WTC11 (cell line): Measurements from ENCODE around the gene CDK10. TPM values are rescaled to one million over a fixed set of nuclear protein-coding genes. Genes with fewer than 3 reads are reported as not detected.
A peak's percentile ranks its signal among the peaks of the same experiment; 100 is the strongest.

Experiments used
- ATAC-seq: fragments of 200-7000 bp; cut with Tn5 transposase; 2 replicates; pipeline ENCODE4 v1.10.0; 2021; ENCODE audit warnings: mild to moderate bottlenecking, moderate library complexity
- CTCF ChIA-PET: fragments of 300-600 bp; sonication (Branson Sonifier 250); formaldehyde crosslinking; loops from one replicate; lab custom pipeline; 2021; ENCODE audit warnings: antibody characterized with exemption; lab: Charles Lee
- POLR2A ChIA-PET: fragments of 350-600 bp; sonication (Branson Sonifier 250); formaldehyde crosslinking; loops from one replicate; lab custom pipeline; 2021; ENCODE audit warnings: antibody characterized with exemption; lab: Charles Lee
- DNase-seq: peaks from one replicate; pipeline ENCODE4 v3.0.0; 2021; ENCODE audit warnings: low spot score
- H3K27ac Mint-ChIP-seq: 2 replicates; pipeline ENCODE4 v1.8.0; 2021; ENCODE audit warnings: mixed read lengths
- H3K27me3 Mint-ChIP-seq: 2 replicates; pipeline ENCODE4 v1.8.0; 2021; ENCODE audit warnings: low read depth, mild to moderate bottlenecking, moderate library complexity, mixed read lengths
- H3K36me3 Mint-ChIP-seq: 2 replicates; pipeline ENCODE4 v1.8.0; 2021; ENCODE audit warnings: mixed read lengths
- H3K4me1 Mint-ChIP-seq: 2 replicates; pipeline ENCODE4 v1.8.0; 2022; ENCODE audit warnings: mixed read lengths
- H3K4me3 Mint-ChIP-seq: 2 replicates; pipeline ENCODE4 v1.8.0; 2021; ENCODE audit warnings: mild to moderate bottlenecking, moderate library complexity, mixed read lengths
- H3K9me3 Mint-ChIP-seq: 2 replicates; pipeline ENCODE4 v1.8.0; 2021; ENCODE audit warnings: mixed read lengths
- GRHL2 ChIP-seq: fragments of 250-450 bp; sonication (Bioruptor Pico); IDR thresholded peaks from 2 replicates; pipeline ENCODE4 v1.8.0; 2022; ENCODE audit warnings: mild to moderate bottlenecking, moderate library complexity; ENCODE audit not compliant: insufficient replicate concordance, severe bottlenecking
- KAT7 ChIP-seq: sonication (generic); formaldehyde crosslinking; IDR thresholded peaks from 2 replicates; pipeline ENCODE4 v1.8.1; 2023; ENCODE audit warnings: missing genetic modification reagents, mild to moderate bottlenecking, borderline replicate concordance
- TEAD1 ChIP-seq: sonication (generic); formaldehyde crosslinking; IDR thresholded peaks from 2 replicates; pipeline ENCODE4 v1.8.0; 2022; ENCODE audit warnings: mild to moderate bottlenecking, missing genetic modification reagents
- TEAD4 ChIP-seq: sonication (generic); formaldehyde crosslinking; IDR thresholded peaks from 2 replicates; pipeline ENCODE4 v1.8.0; 2022; ENCODE audit warnings: mild to moderate bottlenecking, missing genetic modification reagents
- ZNF232 ChIP-seq: sonication (generic); formaldehyde crosslinking; IDR thresholded peaks from 2 replicates; pipeline ENCODE4 v1.8.0; 2022; ENCODE audit warnings: mild to moderate bottlenecking, missing genetic modification reagents
- total RNA-seq: library from RNA; stranded (reverse); gene quantifications from 3 replicates; pipeline ENCODE4 v1.2.3, GENCODE V29; 2021
- TF ChIP-seq, protein P1 (sequence below): sonication (generic); formaldehyde crosslinking; IDR thresholded peaks from 2 replicates; pipeline ENCODE4 v1.8.1; 2023; ENCODE audit warnings: mild to moderate bottlenecking, missing genetic modification reagents
- TF ChIP-seq, protein P2 (sequence below): sonication (generic); formaldehyde crosslinking; IDR thresholded peaks from 2 replicates; pipeline ENCODE4 v1.8.1; 2023; ENCODE audit warnings: mild to moderate bottlenecking, missing genetic modification reagents
- TF ChIP-seq, protein P3 (sequence below): sonication (generic); formaldehyde crosslinking; IDR thresholded peaks from 2 replicates; pipeline ENCODE4 v1.8.1; 2022; ENCODE audit warnings: mild to moderate bottlenecking, moderate library complexity, missing genetic modification reagents
- TF ChIP-seq, protein P4 (sequence below): sonication (generic); formaldehyde crosslinking; IDR thresholded peaks from 2 replicates; pipeline ENCODE4 v1.8.1; 2023; ENCODE audit warnings: mild to moderate bottlenecking, missing genetic modification reagents, moderate library complexity
- TF ChIP-seq, protein P5 (sequence below): sonication (generic); formaldehyde crosslinking; IDR thresholded peaks from 2 replicates; pipeline ENCODE4 v1.8.1; 2023; ENCODE audit warnings: mild to moderate bottlenecking, missing genetic modification reagents, moderate library complexity
- TF ChIP-seq, protein P6 (sequence below): fragments of 250-450 bp; sonication (Bioruptor Pico); conservative IDR thresholded peaks from 2 replicates; pipeline ENCODE4 v1.9.0; 2021; ENCODE audit warnings: mild to moderate bottlenecking

The CDK10 gene
- total RNA-seq, 1 experiment from 2014 or later: 102 TPM

DNA sequence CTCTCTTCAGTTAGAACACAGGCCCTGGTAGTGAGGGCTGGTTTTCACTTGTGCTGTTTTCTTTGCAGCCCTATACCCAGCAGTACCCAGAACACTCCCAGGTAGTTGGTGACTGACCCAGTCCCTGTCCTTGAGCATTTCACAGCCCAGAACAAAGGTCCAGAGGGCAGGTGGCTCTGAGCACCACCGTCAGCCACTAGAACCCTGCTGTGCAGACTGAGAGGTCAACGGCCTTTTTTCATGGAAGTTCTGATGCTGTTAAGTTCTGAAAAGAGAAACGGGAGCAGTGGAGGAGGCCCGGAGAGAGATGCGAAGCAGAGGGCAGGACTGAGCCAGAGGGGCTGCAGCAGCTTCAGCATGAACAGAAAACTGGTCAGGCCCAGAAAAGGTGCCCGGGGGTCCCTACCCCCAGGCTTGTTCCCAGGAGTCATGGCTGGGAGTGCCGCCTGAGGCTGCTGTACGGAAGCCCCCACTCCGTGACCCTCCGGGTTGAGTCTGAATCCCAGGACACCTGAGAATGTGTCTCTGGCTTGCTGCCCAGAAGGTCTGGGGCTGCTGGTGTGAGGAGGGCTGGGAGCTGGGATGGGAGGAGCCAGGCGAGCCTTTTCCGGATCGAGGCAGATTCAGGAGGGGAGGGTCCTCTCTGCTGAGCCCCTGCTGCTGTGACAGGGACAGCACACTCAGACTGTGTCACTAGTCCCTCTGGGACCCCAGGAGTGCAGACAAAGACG, 43.5 kb downstream of the CDK10 start:
- CTCF ChIA-PET: interaction anchor here (0.5 to 1.8 kb wide), 4 partner anchors 9 to 54 kb away, joined by 3 to 10 read pairs (median 3); partner anchors contain the start of gene SPATA2L
- DNase-seq (no peak), ATAC-seq (peak; percentile 41)
- POLR2A ChIA-PET: interaction anchor here (0.6 kb wide), 1 partner anchor 175 kb away, joined by 4 read pairs; no protein-coding TSS in a partner anchor
- Mint-ChIP-seq H3K4me1 (peaks cover 13% of the 10 kb centered on the region), H3K27me3 (peaks cover 6% of the 10 kb centered on the region), H3K36me3 (peaks cover 42% of the 10 kb centered on the region), H3K27ac (peak overlapping the region; percentile 61; the same call in 1 of the 2 replicates), H3K4me3 (no peak overlapping the region), H3K9me3 (peaks cover 5% of the 10 kb centered on the region; the same call in 1 of the 2 replicates)
- no peak for TF ChIP-seq GRHL2 (CRISPR knock-in tag)

DNA sequence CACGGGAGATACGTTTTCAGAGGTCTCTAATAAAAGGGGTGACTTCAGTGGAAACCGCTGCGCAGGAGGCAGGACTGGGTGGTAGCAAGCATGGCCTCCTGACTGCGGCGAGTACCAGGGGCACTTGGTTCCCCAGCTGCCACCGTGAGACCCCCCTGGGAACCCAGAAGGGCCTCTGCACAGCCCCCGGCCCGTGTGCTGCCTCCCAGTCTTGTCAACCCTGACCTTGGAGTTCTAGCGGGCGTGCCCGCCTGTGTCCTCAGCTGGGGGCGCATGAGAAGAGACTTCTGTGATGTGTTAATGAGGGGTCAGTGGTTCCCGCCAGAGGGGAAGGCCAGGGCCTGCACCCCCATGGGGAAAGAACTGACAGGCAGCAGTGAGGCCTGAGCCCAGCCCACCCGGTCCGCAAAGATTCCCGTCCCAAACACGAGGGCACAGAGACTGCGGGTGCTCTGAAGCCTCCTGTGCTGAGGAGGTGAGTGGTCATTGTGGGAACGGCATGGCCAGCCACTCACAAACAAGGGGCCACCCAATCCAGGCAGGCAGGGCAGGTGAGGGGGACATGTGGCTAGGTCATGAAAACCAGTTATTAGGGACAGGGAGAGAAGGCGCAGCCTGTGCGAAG, 44.2 kb downstream of the CDK10 start:
- POLR2A ChIA-PET: no interaction called here
- Mint-ChIP-seq H3K4me3 (no peak overlapping the region), H3K27ac (no peak overlapping the region), H3K9me3 (peaks cover 5% of the 10 kb centered on the region; the same call in 1 of the 2 replicates), H3K36me3 (peaks cover 46% of the 10 kb centered on the region), H3K4me1 (peaks cover 13% of the 10 kb centered on the region), H3K27me3 (peaks cover 6% of the 10 kb centered on the region)
- DNase-seq: no peak
- ATAC-seq: no peak
- TF ChIP-seq KAT7 (CRISPR knock-in tag): no peak
- no peak for TF ChIP-seq ZNF232 (CRISPR knock-in tag)
- TF ChIP-seq, protein P1, sequence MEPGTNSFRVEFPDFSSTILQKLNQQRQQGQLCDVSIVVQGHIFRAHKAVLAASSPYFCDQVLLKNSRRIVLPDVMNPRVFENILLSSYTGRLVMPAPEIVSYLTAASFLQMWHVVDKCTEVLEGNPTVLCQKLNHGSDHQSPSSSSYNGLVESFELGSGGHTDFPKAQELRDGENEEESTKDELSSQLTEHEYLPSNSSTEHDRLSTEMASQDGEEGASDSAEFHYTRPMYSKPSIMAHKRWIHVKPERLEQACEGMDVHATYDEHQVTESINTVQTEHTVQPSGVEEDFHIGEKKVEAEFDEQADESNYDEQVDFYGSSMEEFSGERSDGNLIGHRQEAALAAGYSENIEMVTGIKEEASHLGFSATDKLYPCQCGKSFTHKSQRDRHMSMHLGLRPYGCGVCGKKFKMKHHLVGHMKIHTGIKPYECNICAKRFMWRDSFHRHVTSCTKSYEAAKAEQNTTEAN (CRISPR knock-in tag): no peak
- TF ChIP-seq, protein P2, sequence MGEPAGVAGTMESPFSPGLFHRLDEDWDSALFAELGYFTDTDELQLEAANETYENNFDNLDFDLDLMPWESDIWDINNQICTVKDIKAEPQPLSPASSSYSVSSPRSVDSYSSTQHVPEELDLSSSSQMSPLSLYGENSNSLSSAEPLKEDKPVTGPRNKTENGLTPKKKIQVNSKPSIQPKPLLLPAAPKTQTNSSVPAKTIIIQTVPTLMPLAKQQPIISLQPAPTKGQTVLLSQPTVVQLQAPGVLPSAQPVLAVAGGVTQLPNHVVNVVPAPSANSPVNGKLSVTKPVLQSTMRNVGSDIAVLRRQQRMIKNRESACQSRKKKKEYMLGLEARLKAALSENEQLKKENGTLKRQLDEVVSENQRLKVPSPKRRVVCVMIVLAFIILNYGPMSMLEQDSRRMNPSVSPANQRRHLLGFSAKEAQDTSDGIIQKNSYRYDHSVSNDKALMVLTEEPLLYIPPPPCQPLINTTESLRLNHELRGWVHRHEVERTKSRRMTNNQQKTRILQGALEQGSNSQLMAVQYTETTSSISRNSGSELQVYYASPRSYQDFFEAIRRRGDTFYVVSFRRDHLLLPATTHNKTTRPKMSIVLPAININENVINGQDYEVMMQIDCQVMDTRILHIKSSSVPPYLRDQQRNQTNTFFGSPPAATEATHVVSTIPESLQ (CRISPR knock-in tag): no peak
- TF ChIP-seq, protein P3, sequence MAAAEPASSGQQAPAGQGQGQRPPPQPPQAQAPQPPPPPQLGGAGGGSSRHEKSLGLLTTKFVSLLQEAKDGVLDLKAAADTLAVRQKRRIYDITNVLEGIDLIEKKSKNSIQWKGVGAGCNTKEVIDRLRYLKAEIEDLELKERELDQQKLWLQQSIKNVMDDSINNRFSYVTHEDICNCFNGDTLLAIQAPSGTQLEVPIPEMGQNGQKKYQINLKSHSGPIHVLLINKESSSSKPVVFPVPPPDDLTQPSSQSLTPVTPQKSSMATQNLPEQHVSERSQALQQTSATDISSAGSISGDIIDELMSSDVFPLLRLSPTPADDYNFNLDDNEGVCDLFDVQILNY (CRISPR knock-in tag): no peak
- TF ChIP-seq, protein P4, sequence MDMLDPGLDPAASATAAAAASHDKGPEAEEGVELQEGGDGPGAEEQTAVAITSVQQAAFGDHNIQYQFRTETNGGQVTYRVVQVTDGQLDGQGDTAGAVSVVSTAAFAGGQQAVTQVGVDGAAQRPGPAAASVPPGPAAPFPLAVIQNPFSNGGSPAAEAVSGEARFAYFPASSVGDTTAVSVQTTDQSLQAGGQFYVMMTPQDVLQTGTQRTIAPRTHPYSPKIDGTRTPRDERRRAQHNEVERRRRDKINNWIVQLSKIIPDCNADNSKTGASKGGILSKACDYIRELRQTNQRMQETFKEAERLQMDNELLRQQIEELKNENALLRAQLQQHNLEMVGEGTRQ (CRISPR knock-in tag): no peak
- TF ChIP-seq TEAD1: no peak
- TF ChIP-seq, protein P5, sequence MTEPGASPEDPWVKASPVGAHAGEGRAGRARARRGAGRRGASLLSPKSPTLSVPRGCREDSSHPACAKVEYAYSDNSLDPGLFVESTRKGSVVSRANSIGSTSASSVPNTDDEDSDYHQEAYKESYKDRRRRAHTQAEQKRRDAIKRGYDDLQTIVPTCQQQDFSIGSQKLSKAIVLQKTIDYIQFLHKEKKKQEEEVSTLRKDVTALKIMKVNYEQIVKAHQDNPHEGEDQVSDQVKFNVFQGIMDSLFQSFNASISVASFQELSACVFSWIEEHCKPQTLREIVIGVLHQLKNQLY (CRISPR knock-in tag): no peak
- TF ChIP-seq TEAD4 (CRISPR knock-in tag): no peak
- TF ChIP-seq, protein P6, sequence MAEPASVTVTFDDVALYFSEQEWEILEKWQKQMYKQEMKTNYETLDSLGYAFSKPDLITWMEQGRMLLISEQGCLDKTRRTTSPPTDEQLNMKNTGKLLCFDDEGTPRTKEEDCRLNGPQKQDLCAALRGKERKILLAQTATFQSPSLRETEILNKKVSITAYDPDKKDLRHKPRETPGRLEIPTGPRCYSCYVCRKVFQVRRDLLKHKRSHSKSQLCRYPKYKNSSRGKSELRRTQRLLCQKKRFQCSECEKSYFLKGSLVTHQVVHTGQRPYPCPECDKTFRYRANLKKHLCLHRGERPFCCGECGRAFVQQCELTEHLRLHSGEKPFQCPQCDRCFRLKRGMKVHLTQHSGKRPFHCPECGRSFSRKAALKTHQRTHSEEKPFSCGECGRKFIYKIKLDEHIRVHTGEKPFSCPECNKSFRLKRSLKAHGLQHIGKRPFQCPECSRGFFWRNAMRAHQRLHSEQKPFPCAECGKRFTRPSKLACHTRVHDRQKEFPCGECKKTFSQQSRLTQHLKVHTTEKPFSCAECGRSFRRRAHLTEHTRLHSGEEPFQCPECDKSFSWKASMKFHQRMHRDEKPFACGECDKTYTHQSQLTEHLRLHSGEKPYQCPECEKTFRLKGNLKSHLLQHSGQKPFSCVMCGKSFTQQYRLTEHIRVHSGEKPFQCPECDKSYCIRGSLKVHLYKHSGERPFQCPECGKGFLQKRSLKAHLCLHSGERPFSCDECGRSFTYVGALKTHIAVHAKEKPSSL (CRISPR knock-in tag): no peak
- CTCF ChIA-PET: interaction anchor here (0.5 to 1.8 kb wide), 2 partner anchors 25 to 53 kb away, joined by 3 to 10 read pairs; no protein-coding TSS in a partner anchor
